HG03066 (cell line): ENCODE measurements around the gene SCUBE1.
"Not testable (repeated sequence)": the region's sequence is repeated elsewhere in the genome, so short reads cannot be mapped to it uniquely, and the experiment has no call there.

Experiments used
- ATAC-seq: cut with Tn5 transposase; IDR thresholded peaks from one replicate; pipeline ENCODE4 v1.9.1; 2021; ENCODE audit warnings: low read depth; ENCODE audit not compliant: unreplicated experiment

Gene SCUBE1

GRCh38 chr22:43288807-43289420 lies 54.3 kb downstream of the SCUBE1 start:
- ATAC-seq, result no peak

DNA sequence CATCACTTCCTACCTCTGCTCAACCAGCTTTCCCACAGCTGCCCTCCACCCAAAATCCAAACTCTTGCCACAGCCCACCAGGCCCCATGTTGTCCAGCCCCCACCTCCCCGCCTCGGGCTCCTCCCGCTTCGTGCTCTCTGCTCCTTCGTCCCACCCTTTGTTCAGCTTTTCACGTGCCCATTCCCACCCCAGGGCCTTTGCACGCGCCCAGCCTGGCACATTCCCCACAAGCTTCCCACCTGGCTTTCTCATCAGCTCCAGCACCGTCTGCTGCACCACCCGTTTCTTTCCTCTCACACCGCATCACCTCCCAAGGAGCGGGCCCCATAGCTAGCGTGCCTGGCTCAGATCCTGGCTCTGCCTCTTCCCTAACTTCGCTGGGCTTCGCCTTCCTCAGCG lies 54.8 kb downstream of the SCUBE1 start:
- ATAC-seq, result no peak

DNA sequence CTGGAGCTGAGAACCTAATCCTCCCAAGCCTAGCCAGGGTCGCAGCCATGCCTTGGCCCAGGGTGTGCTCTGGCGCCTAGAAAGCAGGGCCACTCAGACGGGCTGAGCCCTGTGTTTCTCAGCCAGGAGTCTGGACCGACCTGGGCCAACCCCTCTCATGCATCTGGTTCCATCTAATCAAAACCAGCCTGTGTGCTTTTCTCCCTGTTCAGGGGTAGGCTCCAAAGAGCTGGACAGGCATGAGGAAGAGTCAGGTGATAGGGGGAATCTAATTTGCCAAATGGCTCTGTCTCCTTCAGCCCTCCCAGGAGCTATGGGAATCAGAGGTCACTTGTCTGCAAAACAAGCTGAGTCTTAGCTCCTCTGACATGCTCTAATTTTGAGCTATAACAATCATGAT lies 55.7 kb downstream of the SCUBE1 start:
- no peak for ATAC-seq

- ATAC-seq, result no peak
These were observed 61.8 kb downstream of the SCUBE1 start for GRCh38 chr22:43281394-43281793.

DNA sequence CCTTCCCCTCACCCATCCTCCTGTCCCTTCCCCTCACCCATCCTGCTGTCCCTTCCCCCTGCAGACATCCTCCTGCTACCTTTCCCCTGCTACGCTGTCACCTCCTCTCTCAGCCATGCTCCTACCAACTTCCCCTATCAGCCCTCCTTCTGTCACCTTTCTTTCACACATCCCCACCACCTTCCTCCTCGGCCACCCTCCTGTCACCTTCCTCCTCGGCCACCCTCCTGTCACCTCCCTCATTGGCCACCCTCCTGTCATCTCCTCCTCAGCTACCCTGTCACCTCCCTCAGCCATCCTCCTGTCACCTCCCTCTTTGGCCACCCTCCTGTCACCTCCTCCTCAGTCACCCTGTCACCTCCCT lies 62.7 kb downstream of the SCUBE1 start:
- not testable (repeated sequence) for ATAC-seq

DNA sequence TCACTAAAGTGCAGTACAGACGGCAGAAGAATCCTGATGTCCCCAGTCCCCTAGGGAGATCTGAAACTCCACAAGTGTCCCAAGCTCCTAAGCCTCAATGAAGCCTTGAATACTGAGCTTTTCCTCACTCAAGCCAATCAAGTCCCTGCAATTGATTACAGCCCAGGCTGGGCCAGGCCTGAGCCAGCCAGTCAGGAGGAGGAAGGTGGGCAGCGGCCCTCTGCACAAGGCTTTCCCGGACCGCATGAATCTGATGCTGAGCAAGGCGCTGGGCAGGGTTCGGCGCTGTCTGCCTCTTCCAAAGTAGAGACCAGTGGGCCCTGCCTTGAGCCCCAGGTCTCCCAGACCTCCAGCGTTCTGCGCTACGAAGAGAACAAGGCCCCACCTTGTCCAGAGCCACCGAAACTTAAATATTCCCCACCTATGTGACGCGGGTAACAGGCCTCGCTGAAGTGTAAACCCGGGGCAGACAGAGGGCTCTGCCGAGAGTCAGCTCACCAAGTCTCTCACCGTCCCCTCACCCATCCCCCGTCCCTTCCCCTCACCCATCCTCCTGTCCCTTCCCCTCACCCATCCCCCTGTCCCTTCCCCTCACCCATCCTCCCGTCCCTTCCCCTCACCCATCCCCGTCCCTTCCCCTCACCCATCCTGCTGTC lies 63.2 kb downstream of the SCUBE1 start:
- no peak for ATAC-seq

DNA sequence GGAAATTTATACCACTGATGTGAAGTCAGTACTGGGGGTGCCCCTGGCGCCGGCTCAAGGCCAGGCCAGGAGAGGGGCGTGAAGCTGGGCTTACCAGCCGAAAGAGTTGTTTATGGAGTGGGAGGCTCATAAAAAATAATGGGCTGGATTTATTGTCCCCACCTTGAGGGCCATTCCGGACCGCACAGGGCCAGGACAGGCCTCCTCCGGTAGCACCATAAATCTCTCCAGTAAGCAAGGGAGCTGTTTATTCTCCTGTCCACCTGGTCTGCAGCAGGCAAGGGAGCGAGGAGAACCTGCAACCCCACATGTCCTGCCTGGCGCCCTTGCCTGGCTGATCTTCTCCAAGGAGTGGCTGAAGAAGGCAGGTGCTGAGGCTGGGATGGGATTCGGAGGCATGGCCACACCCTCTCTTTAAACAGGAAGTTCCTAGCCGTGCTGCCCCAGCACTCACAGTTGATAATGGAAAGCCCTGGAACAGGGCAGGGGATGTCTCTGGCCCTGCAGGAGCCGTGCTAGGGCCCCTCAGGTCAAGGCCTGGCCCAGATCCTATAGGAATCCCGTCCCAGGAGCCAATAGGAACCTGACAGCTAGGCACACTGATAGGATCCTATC lies 65.1 kb downstream of the SCUBE1 start:
- ATAC-seq, result no peak

DNA sequence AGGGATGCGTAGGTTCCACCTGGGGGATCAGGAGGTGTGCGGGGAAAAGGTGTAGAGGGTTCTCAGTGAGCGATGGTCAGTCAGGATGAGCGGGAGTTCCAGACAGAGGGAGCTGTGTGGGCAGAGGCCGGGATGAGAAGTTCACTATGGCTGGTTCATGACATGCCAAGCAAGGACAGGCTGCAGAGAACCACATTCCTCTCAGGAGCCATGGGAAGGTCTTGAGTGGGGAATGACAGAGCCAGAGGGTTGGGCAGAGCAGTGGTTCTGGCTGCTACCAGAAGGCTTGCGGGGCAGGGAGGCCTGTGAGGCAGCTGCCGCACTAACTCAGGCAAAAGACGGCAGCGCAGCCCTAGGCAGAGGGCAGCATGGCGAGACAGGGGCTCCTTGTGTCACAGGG lies 66.1 kb downstream of the SCUBE1 start:
- no peak for ATAC-seq

- ATAC-seq, result no peak
These were observed 66.9 kb downstream of the SCUBE1 start for GRCh38 chr22:43276321-43276720.

GRCh38 chr22:43275545-43276317 lies 67.4 kb downstream of the SCUBE1 start:
- ATAC-seq, result no peak

GRCh38 chr22:43274595-43275240 lies 68.5 kb downstream of the SCUBE1 start:
- no peak for ATAC-seq

DNA sequence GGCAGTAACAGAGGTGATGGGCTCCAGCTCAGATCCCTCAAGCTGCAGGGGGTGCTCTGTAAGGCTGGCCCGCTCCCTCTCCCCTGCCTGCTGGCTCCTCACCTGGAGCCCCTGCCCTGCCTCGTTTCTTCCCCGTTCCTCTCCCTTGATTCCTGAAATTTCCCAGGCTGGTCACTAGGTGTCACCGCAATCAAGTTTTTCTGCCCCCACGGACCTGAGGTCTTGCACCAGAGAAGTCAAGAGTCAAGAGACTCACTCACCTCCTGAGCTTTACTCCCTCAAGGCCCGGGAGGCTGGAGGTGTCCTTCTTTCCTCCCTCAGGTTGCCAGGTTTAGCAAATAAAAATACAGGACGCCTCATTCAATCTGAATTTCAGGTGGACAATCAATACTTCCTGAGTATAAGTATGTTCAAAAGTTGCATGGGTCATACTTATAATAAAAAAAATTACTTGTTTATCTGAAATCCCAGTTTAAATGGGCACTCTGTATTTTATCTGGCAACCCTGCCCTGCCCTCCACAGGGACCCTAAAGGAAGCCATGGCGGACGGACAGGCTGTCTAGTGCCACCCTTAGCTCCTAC lies 69.2 kb downstream of the SCUBE1 start:
- no peak for ATAC-seq

- no peak for ATAC-seq
These were observed 70.3 kb downstream of the SCUBE1 start for GRCh38 chr22:43272869-43273318.

DNA sequence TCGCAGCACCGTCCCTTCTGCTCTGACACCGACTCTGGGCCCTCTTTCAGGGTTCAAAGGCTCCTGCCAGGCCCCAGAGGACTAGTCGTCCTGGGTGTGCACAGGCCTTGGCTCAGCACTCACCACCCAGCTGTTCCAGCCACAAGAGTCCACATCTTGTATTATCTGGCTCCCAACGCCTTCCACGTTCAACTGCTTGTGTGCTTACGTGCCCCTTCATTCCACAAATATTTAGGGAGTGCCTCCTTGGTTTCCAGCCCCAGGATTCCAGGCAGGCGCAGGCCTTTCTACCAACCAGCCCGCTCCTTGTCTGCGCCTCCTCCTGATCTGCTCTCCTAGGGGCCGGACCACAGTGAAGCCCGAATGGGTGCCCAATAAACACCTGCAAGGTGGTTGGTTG lies 70.9 kb downstream of the SCUBE1 start:
- ATAC-seq, result no peak

DNA sequence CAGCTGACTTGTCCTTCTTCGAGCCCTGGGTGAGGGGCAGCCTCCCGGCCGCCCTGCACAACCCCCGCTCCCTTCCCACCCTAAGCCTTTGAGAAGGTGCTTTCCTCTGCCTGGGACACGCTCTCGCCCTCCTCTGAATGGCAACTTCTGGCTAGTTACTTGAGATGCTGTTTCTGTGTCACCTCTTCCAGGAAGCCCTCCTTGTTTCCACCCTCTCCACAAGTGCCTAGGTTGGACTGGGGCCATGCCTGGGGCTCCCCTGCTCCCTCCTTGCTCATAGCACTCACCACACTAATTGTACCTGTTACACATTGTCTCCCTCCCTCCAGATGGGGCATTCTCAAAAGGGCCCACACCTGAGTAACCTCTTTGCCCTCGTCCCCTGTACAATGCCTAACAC lies 72.2 kb downstream of the SCUBE1 start:
- ATAC-seq, result no peak

DNA sequence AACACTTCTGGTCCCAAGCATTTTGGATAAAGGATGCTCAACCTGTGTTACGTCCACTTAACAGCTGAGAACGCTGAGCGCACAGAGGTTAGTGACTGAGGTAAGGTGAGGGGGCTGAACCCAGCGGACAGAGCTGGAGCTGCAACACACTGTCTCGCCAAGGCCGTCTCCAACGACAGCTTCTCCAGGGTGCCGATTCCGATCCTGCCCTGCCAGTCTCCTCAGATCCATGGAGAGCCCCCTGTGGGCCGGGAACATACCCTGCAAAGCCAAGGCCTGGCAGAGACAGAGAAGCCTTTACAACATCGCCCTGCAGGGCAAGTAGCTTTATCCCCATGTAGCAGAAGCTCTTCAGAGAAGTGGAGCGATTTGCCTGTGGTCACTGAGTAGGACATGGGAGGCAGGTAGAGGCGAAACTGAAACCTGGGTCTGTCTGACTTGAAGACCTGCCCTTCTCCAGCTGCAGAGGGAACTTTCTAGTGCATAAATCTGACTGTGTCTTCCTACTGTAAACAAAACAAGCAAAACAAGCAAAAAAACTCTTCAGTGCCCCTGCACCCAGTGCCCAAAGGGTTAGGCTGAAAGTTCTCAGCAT lies 72.8 kb downstream of the SCUBE1 start:
- no peak for ATAC-seq

DNA sequence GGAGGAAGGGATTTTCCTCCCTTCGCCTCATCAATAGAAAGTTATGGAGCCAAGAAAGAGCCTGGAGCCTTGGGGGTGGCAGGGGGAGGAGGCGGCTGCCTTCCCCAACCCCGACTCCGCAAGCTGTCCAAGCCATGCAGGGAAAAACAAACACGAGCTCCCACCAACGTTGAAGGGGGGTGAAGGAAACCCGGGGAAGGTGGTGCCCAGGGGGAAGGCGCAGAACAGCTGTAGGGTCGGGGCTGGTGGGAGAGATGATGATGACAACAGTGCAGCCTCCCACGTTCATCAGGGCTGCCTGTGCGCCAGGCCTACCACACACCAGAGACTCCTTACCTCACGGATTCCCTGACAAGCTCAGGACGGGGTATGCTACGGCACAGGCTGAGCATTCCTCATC lies 73.5 kb downstream of the SCUBE1 start:
- no peak for ATAC-seq

GRCh38 chr22:43269246-43269645 lies 73.9 kb downstream of the SCUBE1 start:
- no peak for ATAC-seq

GRCh38 chr22:43267981-43268660 lies 75.1 kb downstream of the SCUBE1 start:
- ATAC-seq, result no peak
